Mononuclear cell (primary cell): ENCODE results near the gene IP6K3. TPM values are rescaled to one million over a fixed set of nuclear protein-coding genes. Genes with fewer than 3 reads are reported as not detected.
A peak's percentile ranks its signal among the peaks of the same experiment; 100 is the strongest.

ENCODE experiments used
- H3K27me3 ChIP-seq: 2 replicates; pipeline ENCODE4 v1.6.0; 2011; ENCODE audit warnings: low read length, control low read depth; ENCODE audit not compliant: insufficient read depth
- H3K4me1 ChIP-seq: 2 replicates; pipeline ENCODE4 v1.5.1; 2011; ENCODE audit warnings: mild to moderate bottlenecking, low read length, control low read depth; ENCODE audit not compliant: insufficient read depth
- H3K4me3 ChIP-seq: 2 replicates; pipeline ENCODE4 v1.5.1; 2011; ENCODE audit warnings: mild to moderate bottlenecking, low read length, moderate library complexity
- H3K9me3 ChIP-seq: 2 replicates; pipeline ENCODE4 v1.5.1; 2011; ENCODE audit warnings: low read depth, mild to moderate bottlenecking, control low read depth, low read length
- total RNA-seq: library from RNA; depleted of rRNA; stranded (reverse); fragments of >200 nt; gene quantifications from one replicate; pipeline ENCODE4 v1.2.3, GENCODE V29; 2012

Gene IP6K3
- total RNA-seq, 1 donor = not detected

DNA sequence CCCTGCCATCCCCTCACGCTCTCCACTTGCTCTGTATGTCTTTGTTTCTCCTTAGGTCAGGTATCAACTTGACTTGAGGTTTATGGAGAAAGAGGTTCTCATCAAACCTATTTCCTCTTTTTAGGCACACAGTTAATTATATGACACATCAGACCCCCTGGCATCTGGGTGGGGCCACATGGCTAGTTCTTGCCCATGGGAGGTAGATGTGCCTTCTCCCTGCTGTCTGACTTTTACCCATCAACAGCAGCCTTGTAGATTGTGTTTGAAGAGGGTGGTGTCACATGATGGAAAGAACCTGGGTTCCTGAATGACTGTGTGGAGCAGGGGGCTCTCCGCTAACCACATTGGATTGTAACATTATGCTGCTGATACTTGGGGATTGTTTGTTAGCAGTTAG, 28.0 kb downstream of the IP6K3 start:
- H3K4me3 ChIP-seq = no peak overlapping the region
- no peaks in the 10 kb centered on the region for H3K4me1 ChIP-seq
- H3K9me3 ChIP-seq = no peaks in the 10 kb centered on the region
- H3K27me3 ChIP-seq = no peaks in the 10 kb centered on the region

- Histone ChIP-seq H3K27me3 (no peaks in the 10 kb centered on the region), H3K9me3 (no peaks in the 10 kb centered on the region), H3K4me1 (no peaks in the 10 kb centered on the region), H3K4me3 (no peak overlapping the region)
Observed at GRCh38 chr6:33717934-33718455, 28.7 kb downstream of the IP6K3 start.

GRCh38 chr6:33716890-33717632, 29.6 kb downstream of the IP6K3 start:
- H3K27me3 ChIP-seq = no peaks in the 10 kb centered on the region
- peaks cover 2% of the 10 kb centered on the region for H3K4me1 ChIP-seq
- no peaks in the 10 kb centered on the region for H3K9me3 ChIP-seq
- H3K4me3 ChIP-seq = no peak overlapping the region

DNA sequence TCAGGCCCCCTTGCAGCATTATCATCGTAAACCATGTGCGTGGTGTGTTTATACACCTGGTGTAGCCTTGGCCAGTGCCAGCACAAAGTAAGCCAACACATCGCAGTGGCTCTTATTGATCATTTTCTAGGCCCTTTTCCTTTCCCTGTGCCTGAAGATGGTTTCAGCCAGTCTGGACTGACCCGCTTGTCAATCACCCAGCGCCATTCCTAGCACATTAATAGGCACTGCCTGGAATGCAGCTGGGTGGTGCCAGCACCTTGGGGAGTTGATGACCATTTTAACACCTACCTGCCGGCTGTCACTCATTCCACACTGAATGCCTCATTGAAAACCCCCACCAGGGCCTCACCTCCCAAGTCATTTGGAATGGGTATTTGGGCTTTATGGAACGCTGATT, 30.3 kb downstream of the IP6K3 start:
- no peaks in the 10 kb centered on the region for H3K9me3 ChIP-seq
- no peaks in the 10 kb centered on the region for H3K27me3 ChIP-seq
- H3K4me3 ChIP-seq = no peak overlapping the region

GRCh38 chr6:33714385-33715040, 32.2 kb downstream of the IP6K3 start:
- Histone ChIP-seq H3K4me1 (peaks cover 19% of the 10 kb centered on the region), H3K9me3 (no peaks in the 10 kb centered on the region), H3K4me3 (no peak overlapping the region), H3K27me3 (no peaks in the 10 kb centered on the region)

More for the DNA sequence above, 30.3 kb downstream of the IP6K3 start:
- peaks cover 5% of the 10 kb centered on the region for H3K4me1 ChIP-seq

DNA sequence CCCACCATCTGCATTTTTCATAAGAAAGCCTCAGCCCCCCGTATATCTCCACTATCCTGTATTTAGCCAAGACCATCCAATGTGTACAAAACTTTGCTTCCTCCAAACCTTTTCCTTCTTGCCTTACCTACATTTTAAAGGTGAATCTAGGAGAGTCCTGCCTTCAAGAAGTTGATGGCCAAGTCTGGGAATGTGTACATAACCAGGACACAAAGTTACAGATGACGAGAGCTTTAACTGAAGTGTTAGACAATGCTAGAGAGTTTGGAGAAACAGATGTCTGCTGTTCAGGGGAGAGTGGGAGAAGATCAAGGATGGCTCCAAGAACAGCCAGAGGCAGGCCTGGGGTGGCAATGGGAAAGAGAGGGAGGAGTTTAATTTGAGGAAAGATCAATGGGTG, 32.9 kb downstream of the IP6K3 start:
- Histone ChIP-seq H3K27me3 (no peaks in the 10 kb centered on the region), H3K4me3 (no peak overlapping the region), H3K9me3 (no peaks in the 10 kb centered on the region), H3K4me1 (peaks cover 19% of the 10 kb centered on the region)

DNA sequence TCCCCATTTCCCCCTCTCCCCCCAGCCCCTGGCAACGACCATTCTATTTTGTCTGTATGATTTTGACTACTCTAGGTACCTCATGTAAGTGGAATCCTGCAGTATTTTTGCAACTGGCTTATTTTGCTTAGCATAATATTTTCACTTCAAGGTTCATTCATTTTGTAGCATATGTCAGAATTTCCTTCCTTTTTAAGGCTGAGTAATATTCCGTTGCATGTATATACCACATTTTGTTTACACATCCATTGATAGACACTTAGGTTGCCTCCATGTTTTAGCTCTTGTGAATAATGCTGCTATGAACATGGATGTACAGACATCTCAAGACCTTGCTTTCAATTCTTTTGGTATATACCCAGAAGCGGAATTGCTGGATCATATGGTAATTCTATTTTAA, 33.8 kb downstream of the IP6K3 start:
- Histone ChIP-seq H3K4me3 (no peak overlapping the region), H3K4me1 (peaks cover 22% of the 10 kb centered on the region), H3K9me3 (no peaks in the 10 kb centered on the region), H3K27me3 (no peaks in the 10 kb centered on the region)

- H3K4me1 ChIP-seq = peaks cover 22% of the 10 kb centered on the region
- H3K4me3 ChIP-seq = peak within 1 kb of the TSS; percentile 89
- H3K9me3 ChIP-seq = no peaks in the 10 kb centered on the region
- H3K27me3 ChIP-seq = no peaks in the 10 kb centered on the region
Observed at GRCh38 chr6:33711140-33712129, 35.3 kb downstream of the IP6K3 start, which contains the start of gene UQCC2. Gene UQCC2, minus strand, starts transcription at chr6:33711700. Its CDS starts 14 bp downstream, at chr6:33711686.

DNA sequence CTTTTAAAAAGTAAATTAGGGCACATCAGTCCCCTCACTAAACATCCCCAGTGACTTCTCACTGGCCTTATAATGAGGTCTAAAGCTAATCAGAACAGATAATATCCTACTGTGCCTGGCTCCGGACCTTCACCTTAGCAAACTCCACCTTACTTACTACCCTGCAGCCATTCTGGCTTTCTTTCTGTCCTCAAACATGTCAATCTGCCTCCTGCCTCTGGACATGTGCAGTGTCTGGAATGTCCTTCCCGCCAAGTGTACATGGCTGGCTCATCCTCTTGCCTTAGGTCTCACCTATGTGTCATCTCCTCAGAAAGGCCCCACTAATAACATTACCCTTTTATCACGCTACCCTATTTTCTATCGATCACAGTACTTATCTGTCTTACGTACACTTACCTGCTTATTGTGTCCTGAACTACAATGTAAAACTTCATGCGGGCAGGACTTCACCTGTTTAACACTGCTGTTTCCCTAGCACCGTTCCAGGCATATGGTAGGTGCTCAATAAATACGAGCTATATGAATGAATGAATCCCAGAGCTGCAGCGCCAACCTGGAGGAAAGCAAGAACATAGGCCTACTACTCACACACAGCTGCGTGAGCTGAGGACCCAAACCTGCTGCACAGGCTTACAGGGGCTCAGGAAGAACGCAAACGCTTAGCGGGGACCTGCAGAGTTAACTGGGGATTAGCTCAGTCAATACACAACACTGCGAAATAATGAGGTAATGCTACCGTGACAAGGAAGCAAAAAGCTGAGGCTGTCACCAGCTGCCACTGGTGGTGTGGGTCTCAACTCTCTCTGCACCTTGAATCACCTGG, 36.2 kb downstream of the IP6K3 start:
- H3K27me3 ChIP-seq = no peaks in the 10 kb centered on the region
- no peaks in the 10 kb centered on the region for H3K9me3 ChIP-seq
- peaks cover 22% of the 10 kb centered on the region for H3K4me1 ChIP-seq
- peak overlapping the region; percentile 89 for H3K4me3 ChIP-seq

- Histone ChIP-seq H3K27me3 (no peaks in the 10 kb centered on the region), H3K9me3 (no peaks in the 10 kb centered on the region), H3K4me1 (peaks cover 22% of the 10 kb centered on the region), H3K4me3 (no peak overlapping the region)
Observed at GRCh38 chr6:33709605-33710295, 37.0 kb downstream of the IP6K3 start.

DNA sequence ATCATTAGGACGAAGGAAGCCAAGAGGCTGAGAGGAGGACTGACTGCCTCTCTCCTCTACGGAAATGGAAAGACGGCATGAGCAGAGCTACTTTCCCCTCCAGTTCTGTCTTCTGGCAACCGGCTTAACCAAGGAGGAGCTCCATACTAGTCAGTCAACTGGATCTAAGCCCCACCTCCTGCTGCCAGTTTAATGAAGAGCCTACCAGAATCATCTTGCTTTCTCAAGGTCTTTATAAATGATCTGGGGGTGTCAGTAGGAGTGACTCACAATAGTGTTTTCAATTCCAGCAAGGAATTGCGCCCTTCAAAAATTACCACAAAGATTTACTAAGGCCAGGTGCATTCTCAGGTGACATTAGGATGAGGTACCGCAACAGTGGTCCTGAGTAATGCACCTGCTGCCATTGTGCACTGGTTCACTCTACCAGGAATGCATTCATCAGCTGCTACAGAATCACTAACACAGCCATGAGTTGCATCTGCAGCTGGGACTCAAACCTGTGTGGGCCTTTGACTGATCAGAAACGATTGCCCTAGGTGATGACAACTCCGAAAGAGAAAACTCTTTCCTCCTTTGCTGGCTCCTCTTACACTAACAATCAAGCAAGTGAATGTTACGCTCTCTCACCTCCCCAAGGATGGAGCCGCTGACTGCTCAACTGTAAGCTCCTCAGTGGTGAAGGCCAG, 38.0 kb downstream of the IP6K3 start:
- no peaks in the 10 kb centered on the region for H3K27me3 ChIP-seq
- H3K4me3 ChIP-seq = no peak overlapping the region
- H3K9me3 ChIP-seq = no peaks in the 10 kb centered on the region
- H3K4me1 ChIP-seq = peaks cover 22% of the 10 kb centered on the region

GRCh38 chr6:33707771-33708170, 38.9 kb downstream of the IP6K3 start:
- Histone ChIP-seq H3K4me3 (no peak overlapping the region), H3K4me1 (peaks cover 22% of the 10 kb centered on the region), H3K27me3 (no peaks in the 10 kb centered on the region), H3K9me3 (no peaks in the 10 kb centered on the region)
